Tibial nerve (tissue), 4 donors: ENCODE measurements around the gene CXorf58.
"Not testable (repeated sequence)": the region's sequence is repeated elsewhere in the genome, so short reads cannot be mapped to it uniquely, and the experiment has no call there.

Experiments
- CTCF ChIP-seq, 5 experiments: fragments of 200-600 bp in 3 of 5; fragments of 450-650 bp in 2 of 5; sonication (generic) in 3 of 5; IDR thresholded peaks; one replicate each; pipeline ENCODE4 v1.5.1; 2016 to 2019; ENCODE audit warnings: antibody characterized with exemption in 5 of 5, mild to moderate bottlenecking in 3 of 5, moderate library complexity in 2 of 5
- EP300 ChIP-seq, 2 donors: sonication (generic); formaldehyde crosslinking; IDR thresholded peaks; one replicate each; pipeline ENCODE4 v1.6.1; 2017; ENCODE audit warnings: antibody characterized with exemption in 2 of 2, mild to moderate bottlenecking in 1 of 2
- POLR2A ChIP-seq, 2 donors: fragments of 450-650 bp; IDR thresholded peaks; one replicate each; pipeline ENCODE4 v1.6.1; 2017; ENCODE audit warnings: antibody characterized with exemption in 2 of 2, mild to moderate bottlenecking in 2 of 2, moderate library complexity in 2 of 2

GRCh38 chrX:23859238-23859637 lies 48.6 kb upstream of the CXorf58 start:
- TF ChIP-seq POLR2A, CTCF, EP300 (IDR thresholded peaks at IDR 0.05): not testable (repeated sequence)
